Spleen (tissue), 7 donors: ENCODE measurements around the gene TPO.

ENCODE experiments used
- POLR2A ChIP-seq, 3 donors: fragments of 450-650 bp; IDR thresholded peaks; one replicate each; pipeline ENCODE4 v1.5.1; 2017; ENCODE audit warnings: antibody characterized with exemption in 3 of 3, mild to moderate bottlenecking in 1 of 3
- POLR2AphosphoS5 ChIP-seq, 3 donors: sonication (generic); formaldehyde crosslinking; IDR thresholded peaks; one replicate each; pipeline ENCODE4 v1.5.1; 2017; ENCODE audit warnings: antibody characterized with exemption in 3 of 3
- TF ChIP-seq, protein P1 (sequence below), 11 experiments: fragments of 200-600 bp in 7 of 11; fragments of 450-650 bp in 4 of 11; sonication (generic) in 4 of 11; IDR thresholded peaks in 8 of 11; conservative IDR thresholded peaks in 3 of 11; 1 replicate in 7 of 11; 2 replicates in 4 of 11; pipeline versions ENCODE4 v1.4.0 to v1.8.0; 2016 to 2021; ENCODE audit warnings: antibody characterized with exemption in 11 of 11, inconsistent platforms in 4 of 11, mild to moderate bottlenecking in 1 of 11
- donor health status: DM: no; HTN: no; CAD: no; lungs with moderate emphysema.
- donor health status: DM: no; HTN: no; CAD: no.
- donor health status: DM: no; HTN: no; CAD: no.

DNA sequence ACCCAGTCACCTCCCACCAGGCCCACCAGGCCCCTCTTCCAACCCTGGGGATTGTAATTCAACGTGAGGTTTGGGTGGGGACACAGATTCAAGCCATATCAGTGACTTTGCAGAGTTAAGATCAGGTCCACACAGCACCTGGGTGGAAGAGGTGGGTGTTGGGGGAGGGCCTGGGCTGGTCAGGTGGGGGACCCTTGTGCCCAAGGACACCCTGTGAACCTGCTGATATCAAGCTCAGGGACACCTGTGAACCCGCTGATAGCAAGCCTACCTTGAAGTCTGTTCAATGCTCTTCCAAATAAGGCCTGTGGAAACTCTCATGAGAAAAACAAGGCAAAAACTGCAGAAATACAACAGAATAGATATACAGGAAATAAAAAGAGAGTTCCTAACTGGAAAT, 19.9 kb upstream of the TPO start:
- TF ChIP-seq, protein P1, sequence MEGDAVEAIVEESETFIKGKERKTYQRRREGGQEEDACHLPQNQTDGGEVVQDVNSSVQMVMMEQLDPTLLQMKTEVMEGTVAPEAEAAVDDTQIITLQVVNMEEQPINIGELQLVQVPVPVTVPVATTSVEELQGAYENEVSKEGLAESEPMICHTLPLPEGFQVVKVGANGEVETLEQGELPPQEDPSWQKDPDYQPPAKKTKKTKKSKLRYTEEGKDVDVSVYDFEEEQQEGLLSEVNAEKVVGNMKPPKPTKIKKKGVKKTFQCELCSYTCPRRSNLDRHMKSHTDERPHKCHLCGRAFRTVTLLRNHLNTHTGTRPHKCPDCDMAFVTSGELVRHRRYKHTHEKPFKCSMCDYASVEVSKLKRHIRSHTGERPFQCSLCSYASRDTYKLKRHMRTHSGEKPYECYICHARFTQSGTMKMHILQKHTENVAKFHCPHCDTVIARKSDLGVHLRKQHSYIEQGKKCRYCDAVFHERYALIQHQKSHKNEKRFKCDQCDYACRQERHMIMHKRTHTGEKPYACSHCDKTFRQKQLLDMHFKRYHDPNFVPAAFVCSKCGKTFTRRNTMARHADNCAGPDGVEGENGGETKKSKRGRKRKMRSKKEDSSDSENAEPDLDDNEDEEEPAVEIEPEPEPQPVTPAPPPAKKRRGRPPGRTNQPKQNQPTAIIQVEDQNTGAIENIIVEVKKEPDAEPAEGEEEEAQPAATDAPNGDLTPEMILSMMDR (IDR thresholded peaks at IDR 0.05 in 8 of 11, conservative IDR thresholded peaks at IDR 0.05 in 3 of 11) = no peak
- TF ChIP-seq POLR2A (IDR thresholded peaks at IDR 0.05) (no peak), POLR2AphosphoS5 (IDR thresholded peaks at IDR 0.05) (no peak)
